Measurements from ENCODE around the gene PEG3. TPM values are rescaled to one million over a fixed set of nuclear protein-coding genes. Genes with fewer than 3 reads are reported as not detected.
A peak's percentile ranks its signal among the peaks of the same experiment; 100 is the strongest.

PEG3 gene
- polyA plus RNA-seq, 5 donors, result 21.4 to 41.3 (median 24.9) TPM

- peak; percentile 3 to 6 for DNase-seq
These were observed 642 bp upstream of the PEG3 start for GRCh38 chr19:56841193-56841543.

DNA sequence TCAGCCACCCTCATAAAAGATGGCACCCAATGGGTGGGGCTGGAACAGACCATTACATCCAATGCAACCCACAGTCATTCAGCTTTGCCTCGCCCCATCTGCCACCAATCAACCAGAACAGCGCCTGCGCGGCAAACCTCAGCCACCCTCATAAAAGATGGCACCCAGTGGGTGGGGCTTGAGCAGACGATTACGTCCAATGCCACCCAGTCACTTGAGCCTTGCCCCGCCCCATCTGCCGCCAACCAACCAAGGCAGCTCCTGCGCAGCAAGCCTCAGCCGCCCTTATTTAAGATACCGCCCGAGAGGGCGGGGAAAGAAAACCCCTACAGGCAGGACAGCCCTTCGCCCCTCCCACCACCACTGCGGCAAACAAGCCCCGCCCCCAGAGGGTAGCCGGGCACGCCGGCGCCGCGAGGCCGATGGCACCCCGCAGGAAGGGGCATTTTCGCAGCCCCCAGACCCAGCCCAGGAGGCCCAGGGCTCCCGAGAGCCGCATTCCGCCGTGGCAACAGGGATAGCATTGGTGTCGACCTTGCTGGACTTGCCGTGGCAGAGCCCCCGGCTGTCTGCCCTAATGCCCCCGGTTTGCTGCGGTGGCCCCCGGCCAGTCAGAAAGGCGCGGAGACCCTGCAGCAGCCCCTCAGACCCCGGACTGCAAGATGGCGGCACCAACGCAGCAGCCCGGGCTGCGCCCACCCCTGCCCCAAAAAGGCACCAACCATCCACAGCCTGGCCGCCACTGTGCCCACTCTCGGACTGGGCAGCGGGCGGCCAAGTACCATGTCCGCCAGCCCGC, 675 bp downstream of the PEG3 start:
- DNase-seq, result peak; percentile 90 to 93

GRCh38 chr19:56838909-56839651, 1.4 kb downstream of the PEG3 start:
- DNase-seq, result peak; percentile 92 to 94

DNA sequence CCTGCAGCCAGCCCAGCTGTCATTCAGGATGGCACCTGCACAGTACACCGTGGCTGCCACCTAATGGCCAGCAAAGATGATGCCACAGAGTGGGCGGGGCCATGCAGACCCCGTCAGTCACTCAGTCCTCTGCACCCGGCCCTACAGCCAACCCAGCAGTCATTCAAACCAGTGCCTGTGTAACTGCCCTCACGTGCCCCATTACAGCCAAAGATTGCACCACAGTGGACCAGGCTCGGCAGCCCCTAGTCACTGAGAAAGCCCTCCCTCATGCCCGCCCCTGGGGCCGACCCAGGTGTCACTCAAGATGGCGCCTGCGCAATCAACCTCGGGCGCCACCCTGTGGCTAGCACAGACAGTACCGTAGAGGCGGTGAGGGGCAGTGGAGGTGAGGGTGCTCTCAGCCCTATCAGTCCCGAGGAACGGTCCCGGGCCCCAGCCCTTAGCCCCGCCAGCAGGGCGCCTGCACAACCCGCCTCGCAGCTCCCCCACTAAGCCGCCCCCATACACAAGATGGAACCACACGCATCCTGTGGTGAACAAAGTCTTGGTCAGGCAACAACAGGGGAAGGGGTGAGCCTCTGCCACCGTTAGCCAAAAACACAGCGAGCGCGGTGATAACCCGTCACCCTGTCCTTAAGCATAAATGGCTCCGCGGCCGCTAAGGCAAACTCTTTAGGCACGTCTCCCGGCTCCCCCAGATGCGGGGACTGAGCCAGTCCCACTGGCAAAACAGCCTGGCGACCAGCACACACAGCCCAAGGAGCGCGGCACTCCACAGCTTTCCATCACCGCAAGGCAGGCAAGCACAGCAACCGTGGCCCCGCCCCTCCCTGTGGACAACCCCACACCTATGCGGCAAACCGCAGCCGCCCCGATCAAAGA, 2.3 kb downstream of the PEG3 start:
- DNase-seq, result peak; percentile 64 to 68

DNA sequence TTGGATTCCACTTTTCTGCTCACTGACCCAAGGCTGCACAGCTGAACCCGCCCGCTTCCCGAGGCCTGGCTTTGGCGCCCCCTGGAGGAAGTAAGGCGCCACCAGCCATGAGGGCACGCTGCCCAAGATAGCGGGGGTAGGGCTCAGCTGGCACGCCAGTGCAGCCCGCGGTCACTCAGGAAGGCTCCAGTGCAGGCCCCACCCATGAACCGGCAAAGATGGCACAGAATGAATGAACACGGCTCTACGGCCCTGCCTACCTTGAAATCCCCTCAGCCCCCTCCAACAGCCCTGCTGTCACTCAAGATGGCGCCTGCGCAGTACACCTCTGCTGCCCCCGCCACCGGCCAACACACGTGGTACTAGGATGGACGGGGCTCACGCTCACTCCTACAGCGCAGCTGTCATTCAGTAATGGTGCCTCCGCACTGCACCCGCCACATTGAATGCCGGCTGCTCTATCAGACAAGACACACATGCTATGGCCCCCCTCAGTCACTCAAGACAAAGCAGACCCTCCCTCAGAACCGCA, 3.0 kb downstream of the PEG3 start:
- DNase-seq, result peak; percentile 65 to 74

DNA sequence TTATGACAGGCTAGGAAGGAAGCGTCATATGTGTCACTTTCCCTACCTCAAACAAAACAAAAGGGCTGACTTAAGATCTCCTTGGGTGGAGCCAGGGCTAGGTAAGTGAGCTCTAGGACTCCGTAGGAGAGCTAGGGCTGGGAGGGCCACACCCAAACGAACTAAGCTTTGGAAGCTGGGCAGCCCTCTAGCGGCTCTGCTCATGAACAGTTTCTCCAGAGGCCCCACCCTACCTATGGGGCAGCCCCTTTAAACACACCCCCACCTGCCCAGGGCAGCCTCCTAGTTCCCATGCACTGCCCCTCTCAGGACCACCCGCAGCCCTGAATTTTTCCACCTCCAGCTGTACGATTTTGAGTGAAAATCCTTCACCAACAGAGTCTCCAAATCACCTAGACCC, 3.5 kb downstream of the PEG3 start:
- peak in 1 of 2 donors; percentile 2 for DNase-seq

GRCh38 chr19:56836059-56836458, 4.5 kb downstream of the PEG3 start:
- no peak for DNase-seq

- no peak for DNase-seq
These were observed 5.1 kb downstream of the PEG3 start for GRCh38 chr19:56835401-56835800.

DNA sequence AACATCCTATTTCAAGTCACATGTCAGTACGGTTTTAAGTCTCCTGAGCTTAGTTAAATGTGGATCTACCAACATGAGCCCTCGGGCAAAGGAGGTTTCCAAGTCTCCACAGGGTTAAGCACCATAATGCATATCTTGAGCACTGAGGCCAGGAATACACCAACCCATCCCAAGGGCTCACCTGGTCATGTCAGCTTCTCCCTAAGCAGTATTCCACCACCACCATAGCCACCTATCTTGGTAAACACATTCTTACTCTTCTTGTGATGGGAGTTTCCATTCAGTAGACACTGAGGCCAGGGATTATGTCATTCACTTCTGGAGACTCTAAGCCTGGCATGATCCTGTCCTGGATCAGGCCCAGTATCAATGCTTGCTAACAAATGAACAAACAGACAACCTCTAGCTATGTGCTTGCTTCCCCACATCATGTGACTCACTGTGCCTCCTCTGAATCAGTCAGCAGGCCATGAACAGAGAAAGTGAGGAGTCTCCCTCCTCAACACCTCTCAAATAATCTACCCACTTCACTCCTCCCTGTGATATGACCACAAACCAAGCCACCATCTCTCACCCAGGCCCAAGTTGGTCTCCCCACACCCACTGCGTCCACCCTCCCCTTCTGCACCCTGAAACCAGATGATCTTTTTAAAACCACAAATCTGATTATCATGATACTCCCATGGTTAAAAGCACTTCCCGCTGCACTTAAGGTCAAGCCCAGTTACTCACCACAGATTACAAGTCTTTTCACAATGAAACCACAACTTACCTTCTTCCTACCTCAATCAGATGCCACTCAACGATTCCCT, 5.8 kb downstream of the PEG3 start:
- DNase-seq, result no peak

DNA sequence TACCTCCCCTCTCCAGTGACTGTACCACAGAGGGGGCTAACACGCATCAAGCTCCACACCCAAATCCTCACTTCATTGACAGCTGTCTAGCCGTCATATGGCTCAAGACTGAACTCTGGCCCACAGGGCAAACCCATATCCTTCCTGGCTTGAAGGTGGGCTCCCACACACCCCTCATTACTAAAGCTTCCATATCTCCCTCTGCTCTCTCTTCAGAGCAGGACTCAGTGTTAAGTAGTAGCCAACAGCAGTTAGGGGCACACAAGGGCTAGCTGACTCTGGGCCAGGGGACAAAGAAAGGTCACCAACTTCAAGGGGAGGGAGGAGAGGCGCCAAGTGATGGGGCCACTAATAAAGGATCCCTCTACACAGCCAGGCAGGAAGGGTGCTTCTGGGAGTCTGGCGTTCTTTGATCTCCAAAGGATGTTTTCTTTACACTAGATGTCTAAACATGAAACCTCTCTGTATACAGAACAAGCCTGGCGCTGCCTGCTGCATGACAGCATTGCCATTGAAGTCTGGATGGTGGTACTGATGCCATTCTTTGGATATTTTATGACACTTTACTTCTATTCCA, 8.1 kb downstream of the PEG3 start:
- no peak for DNase-seq

GRCh38 chr19:56831255-56831654, 9.3 kb downstream of the PEG3 start:
- DNase-seq, result no peak

DNA sequence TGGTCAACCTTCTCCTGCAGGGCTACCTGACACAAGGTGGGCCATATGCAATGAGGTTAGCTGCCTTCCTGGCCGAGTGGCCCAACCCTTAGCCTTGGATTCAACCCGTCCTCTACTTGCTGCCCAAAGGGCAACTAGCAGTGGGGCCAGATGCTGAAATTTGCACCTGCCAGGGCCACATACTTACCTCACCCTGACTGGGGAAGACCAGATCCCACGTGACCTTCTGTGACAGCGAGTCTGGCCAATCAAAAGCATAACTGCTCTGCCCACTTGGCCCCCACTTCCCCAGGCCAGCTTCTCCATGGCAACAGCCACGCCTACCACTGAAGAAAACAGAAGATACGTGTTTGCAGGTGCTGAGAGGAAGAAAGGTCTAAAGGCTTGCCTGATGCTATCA, 10.9 kb downstream of the PEG3 start:
- DNase-seq, result no peak

DNA sequence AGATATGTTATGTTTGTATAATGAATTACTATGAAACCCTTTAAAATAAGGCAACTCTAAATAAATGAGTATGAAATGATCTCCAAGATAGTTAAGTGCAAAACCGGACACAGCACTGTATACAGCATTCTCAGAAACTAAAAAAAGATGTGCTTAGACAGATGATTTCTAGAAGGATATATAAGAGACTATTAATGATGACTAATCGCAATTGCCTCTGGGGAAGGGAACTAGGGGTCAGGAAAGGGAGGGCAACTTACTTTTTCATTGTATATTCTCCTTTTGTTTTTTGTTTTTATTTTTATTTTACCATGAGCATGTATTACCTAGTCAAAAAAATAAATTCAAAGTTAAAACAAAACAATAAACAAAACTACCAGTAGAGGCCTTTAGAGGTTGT, 12.8 kb downstream of the PEG3 start:
- no peak for DNase-seq

DNA sequence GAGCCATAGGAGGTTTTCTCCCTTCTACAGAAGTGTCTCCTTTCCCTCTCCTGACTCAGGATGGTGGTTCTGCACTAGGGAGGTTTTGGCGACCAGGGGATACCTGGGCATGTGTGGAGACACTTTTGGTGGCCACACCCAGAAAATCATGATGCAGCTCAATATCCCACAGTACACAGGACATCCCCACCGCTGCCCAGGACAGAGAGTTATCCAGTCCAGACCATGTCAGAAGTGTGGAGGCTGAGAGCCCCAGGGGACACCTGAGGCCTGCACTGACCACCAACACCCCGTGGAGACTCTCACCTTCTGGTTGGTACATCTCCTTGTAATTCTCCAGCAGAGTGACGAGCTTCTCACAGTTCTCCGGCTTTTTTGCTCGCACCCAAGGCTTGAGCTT, 16.6 kb downstream of the PEG3 start:
- DNase-seq, result no peak

DNA sequence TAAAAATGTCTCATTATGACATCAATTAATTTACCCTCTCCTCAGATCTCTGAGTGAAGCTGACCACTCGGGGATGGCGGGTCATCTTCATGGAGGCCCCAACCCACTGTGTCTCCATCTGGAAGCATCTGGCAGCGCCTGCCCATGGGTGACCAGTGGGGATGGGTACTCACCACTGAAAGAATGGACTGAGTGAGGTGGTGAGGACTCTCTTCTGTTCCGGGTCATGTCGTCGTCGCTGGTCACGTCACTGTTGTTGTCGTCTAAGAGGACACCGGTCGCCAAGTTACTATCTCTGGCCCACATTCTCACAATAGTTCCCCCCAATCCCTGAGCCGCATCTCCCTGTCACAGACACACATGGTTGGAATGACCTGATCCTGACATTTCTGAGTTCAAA, 17.1 kb downstream of the PEG3 start:
- DNase-seq, result no peak

DNA sequence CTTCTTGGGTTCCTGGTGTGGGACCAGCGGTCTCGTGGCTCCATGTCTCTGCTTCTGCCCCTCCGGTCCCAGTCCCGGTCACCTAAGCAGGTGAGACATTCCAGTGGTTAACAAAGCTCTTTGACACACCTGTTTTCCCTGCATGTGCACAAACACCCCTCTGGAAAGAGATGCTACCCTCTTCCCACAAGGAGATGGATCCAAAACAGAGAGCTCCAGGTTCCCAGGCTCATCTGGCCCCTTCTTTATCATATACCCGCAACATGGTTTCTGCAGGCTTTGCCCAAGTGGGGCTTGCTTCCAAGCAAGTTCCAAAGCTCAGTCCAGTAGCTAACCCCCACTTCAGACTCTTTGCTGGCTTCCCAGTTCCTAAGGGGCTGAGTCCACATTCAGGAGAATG, 17.8 kb downstream of the PEG3 start:
- DNase-seq, result no peak

DNA sequence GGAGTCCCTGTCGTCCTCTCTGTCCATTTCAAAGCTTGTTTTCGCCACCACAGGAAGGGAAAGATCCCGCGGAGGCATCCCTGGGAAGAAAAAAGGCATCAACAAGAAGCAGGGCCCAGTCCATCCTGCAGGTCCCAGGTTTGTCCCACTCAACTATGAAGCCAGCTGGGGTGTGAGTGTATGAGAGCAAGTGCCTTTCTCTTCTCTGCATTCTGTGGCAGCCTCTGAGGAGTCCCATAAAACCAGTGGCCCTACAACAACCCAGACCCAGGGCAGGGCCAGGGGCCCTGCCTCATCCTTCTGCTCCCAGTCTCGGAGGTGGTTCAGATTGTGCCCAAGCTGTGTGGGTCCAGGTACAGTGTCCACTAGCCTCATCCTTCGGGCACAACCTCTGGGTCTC, 18.9 kb downstream of the PEG3 start:
- no peak for DNase-seq

DNA sequence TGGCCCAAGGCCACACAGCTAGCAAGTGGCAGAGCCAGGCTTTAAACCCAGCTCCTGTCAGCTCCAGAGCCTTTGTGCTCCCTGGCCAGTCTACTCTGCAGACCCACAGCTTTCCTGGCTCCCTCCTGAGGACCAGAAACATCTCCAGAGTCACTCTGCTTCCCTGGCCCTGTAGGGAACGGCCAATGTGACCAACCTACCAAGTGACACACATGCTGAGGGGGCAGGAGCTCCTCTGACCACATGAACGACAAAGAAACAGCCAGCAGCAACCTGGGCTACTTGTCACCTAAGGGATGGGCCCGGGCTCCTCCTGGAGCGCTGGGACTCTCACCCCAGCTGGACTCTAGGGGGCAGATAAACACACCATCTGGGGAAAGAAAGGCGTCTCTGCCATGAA, 19.3 kb downstream of the PEG3 start:
- DNase-seq, result no peak

- DNase-seq, result no peak
These were observed 21.4 kb downstream of the PEG3 start for GRCh38 chr19:56819166-56819565.

DNA sequence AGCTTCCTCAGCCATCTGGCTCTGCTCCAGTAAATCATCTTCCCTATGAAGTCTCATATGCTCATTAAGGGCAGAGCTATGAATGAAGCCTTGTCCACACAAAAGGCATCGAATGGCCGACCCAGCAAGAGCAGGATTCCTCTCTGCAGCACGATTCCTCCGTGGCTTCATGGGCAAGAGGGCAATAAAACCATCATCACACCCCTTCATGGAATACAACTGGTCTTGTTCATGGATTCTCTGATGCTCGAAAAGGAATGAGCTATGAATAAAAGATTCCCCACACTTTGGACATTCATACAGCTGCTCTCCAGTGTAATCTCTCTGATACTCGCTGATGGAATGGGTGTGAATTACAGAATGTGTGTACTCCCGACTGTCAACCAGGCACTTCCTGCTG, 25.9 kb downstream of the PEG3 start:
- DNase-seq, result no peak

GRCh38 chr19:56813531-56813930, 27.0 kb downstream of the PEG3 start:
- DNase-seq, result no peak
